Islet precursor cell (in vitro differentiated cells): ENCODE results near the gene P3H3.
"Not testable (repeated sequence)": the region's sequence is repeated elsewhere in the genome, so short reads cannot be mapped to it uniquely, and the experiment has no call there.

Experiments used
- DNase-seq: peaks from one replicate; pipeline ENCODE4 v3.0.0-alpha.2; 2018

The P3H3 gene

GRCh38 chr12:6845395-6845794 lies 17.2 kb downstream of the P3H3 start:
- DNase-seq, result no peak

GRCh38 chr12:6846316-6846869 lies 18.2 kb downstream of the P3H3 start:
- DNase-seq, result no peak

- DNase-seq, result no peak
These were observed 19.5 kb downstream of the P3H3 start for GRCh38 chr12:6847676-6848075.

DNA sequence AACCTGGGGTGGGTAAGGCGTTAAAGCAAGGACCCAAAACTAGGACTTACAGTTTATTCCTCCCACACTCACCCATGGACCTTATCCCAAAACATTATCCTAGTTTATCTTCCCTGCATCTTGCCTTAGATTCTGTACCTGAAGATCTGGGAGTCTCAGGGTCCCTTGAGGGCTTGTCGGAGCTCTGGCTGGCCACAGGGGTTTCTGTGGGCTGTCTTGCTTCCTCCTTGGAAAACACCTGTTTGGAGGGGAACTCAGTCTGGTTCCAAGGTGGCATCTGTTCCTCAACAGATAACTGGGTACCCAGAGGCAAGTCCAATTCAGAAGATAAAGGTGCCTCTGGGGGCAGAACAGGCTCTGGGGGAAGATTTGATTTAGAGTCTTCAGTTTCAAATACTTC lies 21.2 kb downstream of the P3H3 start:
- DNase-seq, result no peak

GRCh38 chr12:6849976-6850560 lies 21.9 kb downstream of the P3H3 start:
- no peak for DNase-seq

- no peak for DNase-seq
These were observed 22.6 kb downstream of the P3H3 start for GRCh38 chr12:6850796-6851152.

GRCh38 chr12:6851153-6851920 lies 23.1 kb downstream of the P3H3 start, which contains the start of gene CDCA3:
Gene CDCA3 (minus strand): TSS chr12:6851286. CDS start chr12:6850952, 334 bp downstream.
- peak; percentile 99 for DNase-seq

- peak; percentile 100 for DNase-seq
These were observed 23.9 kb downstream of the P3H3 start, which contains the start of gene USP5 for GRCh38 chr12:6851921-6852650. Gene USP5 (plus strand): TSS chr12:6852150. CDS start chr12:6852180, 30 bp downstream.

GRCh38 chr12:6852651-6853354 lies 24.6 kb downstream of the P3H3 start:
- DNase-seq, result peak; percentile 89

GRCh38 chr12:6853626-6854025 lies 25.4 kb downstream of the P3H3 start:
- DNase-seq, result no peak

- no peak for DNase-seq
These were observed 25.8 kb downstream of the P3H3 start for GRCh38 chr12:6854036-6854435.

DNA sequence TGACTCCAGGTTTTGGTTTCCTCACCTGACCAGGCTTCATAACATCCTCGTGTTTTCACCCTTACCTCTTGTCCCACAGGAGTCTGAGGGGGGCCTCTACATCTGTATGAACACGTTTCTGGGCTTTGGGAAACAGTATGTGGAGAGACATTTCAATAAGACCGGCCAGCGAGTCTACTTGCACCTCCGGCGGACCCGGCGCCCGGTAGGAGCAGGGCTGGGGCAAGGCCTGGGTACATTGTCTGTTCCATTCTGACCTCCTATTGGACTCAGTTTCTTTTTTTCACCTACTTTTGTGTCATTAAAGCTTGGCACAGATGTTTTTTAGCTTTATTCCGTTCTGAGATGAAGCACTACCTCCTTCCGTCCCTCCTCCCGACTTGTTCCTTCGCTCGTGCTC lies 27.1 kb downstream of the P3H3 start:
- DNase-seq, result no peak

- DNase-seq, result no peak
These were observed 30.6 kb downstream of the P3H3 start for GRCh38 chr12:6858799-6859198.

GRCh38 chr12:6860116-6860515 lies 31.9 kb downstream of the P3H3 start:
- peak; percentile 38 for DNase-seq

DNA sequence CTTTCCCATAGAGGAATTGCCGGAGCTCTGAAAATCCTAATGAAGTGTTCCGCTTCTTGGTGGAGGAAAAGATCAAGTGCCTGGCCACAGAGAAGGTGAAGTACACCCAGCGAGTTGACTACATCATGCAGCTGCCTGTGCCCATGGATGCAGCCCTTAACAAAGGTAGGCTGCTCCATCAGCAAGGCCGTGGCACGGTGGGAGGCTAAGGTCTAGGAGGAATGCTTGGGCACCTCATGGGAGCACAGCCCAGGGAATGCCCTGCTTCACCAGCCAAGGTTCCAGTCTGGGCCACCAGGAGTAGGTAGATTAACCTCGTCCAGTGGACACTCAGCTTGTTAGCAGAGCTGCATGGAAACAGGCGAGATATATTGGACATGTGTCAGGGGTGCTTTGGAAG lies 32.7 kb downstream of the P3H3 start:
- DNase-seq, result no peak

- DNase-seq, result peak; percentile 57
These were observed 33.2 kb downstream of the P3H3 start for GRCh38 chr12:6861391-6861790.

GRCh38 chr12:6863033-6863432 lies 34.8 kb downstream of the P3H3 start:
- DNase-seq, result peak; percentile 47

GRCh38 chr12:6863586-6864321 lies 35.5 kb downstream of the P3H3 start:
- DNase-seq, result peak; percentile 45

GRCh38 chr12:6865307-6865706 lies 37.1 kb downstream of the P3H3 start:
- DNase-seq, result not testable (repeated sequence)

- DNase-seq, result no peak
These were observed 38.1 kb downstream of the P3H3 start for GRCh38 chr12:6866163-6866919.

DNA sequence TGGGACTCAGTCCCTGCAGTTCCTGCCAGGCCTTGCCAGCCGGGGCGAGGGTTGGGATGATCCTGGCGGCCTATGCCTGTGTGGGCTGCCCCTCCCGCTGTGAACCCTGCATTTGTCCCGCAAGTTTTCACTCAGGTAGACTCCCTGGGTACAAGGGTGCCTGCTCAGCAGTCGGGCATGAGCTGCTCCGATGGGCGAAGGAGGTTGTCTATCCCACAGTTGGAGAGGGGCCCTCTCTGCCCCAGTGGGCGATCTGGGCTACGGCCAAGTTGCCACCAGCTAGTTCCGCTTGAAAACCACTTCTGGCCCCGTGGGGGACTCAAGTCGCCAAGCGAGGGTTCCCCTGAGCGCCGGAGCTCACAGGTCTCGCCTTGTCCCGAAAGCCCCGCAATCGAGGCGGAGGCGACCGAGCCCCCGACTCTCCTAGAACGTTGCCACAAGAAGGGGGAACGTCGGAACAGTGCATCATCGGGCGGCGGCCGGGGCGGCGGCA lies 38.8 kb downstream of the P3H3 start:
- DNase-seq, result no peak
